Astrocyte of the spinal cord (primary cell): ENCODE data around the gene ELF4.

Source experiments
- DNase-seq: peaks from one replicate; pipeline ENCODE4 v3.0.0; 2011; ENCODE audit warnings: low read depth, low spot score
- H3K4me3 ChIP-seq: 2 replicates; pipeline ENCODE4 v1.5.1; 2011; ENCODE audit warnings: low read depth, mild to moderate bottlenecking, low read length, moderate library complexity
- in situ Hi-C: cut with HindIII; loops from 2 replicates; pipeline ENCODE4 v1.10.0; 2017; ENCODE audit warnings: low sequenced_read_pairs
- TF ChIP-seq, protein P1 (sequence below): IDR thresholded peaks from 2 replicates; pipeline ENCODE4 v1.5.1; 2012; ENCODE audit warnings: low read depth, mild to moderate bottlenecking, low read length, inconsistent platforms

Gene ELF4

DNA sequence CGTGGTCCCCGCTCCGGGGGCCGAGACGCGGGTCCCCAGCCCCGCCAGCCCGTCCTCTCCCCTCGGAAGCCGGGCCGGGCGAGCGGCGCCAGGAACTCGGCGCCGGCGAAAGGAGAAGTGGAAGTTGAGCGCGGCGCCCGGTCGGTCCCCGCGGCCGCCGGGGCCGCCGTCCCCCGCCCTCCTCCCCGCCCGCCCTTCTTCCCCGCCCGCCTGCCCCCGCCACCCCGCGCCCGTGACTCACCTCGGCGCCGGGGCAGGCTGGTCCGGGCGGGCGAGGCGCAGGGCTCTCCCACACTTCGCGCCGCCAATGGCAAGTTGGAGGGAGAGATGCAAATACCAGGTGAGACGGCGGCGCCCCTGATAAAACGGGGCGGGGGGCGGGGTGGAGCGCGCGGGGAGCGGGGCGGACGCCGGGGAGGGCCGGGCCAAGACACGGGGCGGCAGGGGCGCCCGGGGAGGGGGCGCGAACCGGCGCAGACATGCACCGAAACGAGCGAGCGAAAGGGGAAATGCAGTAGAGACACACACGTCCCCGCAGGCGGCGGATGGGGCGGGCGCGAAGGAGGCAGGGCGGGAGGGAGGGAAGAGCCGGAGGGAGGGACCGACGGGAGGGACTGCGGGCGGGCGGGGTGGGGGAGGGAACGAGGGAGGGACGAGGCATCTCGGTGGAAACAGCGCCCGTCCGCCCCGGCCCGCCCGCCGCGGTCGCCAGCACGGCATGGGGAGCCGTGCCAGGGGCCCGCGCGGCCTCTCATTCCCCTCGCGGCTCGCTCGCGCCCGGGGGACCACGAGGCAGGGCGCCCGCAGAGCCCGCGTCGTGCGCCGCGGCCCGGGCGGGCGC, at the start of gene ELF4:
TSS of gene ELF4 (minus strand) at position 119 of the 841 bp plus-strand sequence. CDS start 29,167 bp downstream, outside the sequence.
- DNase-seq, result peak; percentile 43
- in situ Hi-C loops, result no loop called here
- H3K4me3 ChIP-seq, result peak within 1 kb of the TSS; percentile 60
- TF ChIP-seq, protein P1, sequence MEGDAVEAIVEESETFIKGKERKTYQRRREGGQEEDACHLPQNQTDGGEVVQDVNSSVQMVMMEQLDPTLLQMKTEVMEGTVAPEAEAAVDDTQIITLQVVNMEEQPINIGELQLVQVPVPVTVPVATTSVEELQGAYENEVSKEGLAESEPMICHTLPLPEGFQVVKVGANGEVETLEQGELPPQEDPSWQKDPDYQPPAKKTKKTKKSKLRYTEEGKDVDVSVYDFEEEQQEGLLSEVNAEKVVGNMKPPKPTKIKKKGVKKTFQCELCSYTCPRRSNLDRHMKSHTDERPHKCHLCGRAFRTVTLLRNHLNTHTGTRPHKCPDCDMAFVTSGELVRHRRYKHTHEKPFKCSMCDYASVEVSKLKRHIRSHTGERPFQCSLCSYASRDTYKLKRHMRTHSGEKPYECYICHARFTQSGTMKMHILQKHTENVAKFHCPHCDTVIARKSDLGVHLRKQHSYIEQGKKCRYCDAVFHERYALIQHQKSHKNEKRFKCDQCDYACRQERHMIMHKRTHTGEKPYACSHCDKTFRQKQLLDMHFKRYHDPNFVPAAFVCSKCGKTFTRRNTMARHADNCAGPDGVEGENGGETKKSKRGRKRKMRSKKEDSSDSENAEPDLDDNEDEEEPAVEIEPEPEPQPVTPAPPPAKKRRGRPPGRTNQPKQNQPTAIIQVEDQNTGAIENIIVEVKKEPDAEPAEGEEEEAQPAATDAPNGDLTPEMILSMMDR, result no peak

DNA sequence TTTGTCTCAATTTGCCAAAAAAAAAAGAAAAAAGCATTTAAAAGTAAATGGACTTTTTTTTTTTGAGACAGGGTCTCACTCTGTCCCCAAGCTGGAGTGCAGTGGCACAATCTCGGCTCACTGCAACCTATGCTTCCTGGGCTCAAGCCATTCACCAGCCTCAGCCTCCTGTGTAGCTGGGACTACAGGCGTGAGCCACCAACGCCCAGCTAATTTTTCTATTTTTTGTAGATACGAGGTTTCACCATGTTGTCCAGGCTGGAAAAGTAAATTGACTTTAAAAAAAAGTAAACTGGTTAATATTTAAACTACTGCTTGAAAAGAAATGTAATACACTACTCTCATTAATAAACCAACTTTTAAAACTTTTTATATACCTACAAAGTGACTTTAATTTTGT, 49.5 kb upstream of the ELF4 start:
- in situ Hi-C loops, result no loop called here
- DNase-seq, result no peak
- TF ChIP-seq, protein P1, result no peak
- H3K4me3 ChIP-seq, result no peak overlapping the region

DNA sequence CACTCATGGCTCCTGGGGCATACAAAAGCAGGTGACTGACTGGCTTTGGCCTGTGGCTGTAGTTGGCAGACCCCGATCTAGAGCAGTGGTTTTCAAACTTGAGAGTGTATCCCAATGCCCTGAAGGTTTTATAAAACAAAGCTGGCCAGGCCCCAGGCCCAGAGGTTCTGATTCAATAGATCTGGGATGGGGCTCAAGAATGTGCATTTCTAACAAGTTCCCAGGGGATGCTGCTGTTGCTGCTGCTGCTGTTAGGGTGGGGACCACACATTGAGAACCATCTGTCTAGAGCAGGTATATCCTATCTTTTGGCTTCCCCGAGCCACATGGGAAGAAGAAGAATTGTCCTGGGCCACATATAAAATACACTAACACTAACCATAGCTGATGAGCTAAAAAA, 48.0 kb upstream of the ELF4 start:
- no peak overlapping the region for H3K4me3 ChIP-seq
- TF ChIP-seq, protein P1, result no peak
- in situ Hi-C loops, result no loop called here
- no peak for DNase-seq

DNA sequence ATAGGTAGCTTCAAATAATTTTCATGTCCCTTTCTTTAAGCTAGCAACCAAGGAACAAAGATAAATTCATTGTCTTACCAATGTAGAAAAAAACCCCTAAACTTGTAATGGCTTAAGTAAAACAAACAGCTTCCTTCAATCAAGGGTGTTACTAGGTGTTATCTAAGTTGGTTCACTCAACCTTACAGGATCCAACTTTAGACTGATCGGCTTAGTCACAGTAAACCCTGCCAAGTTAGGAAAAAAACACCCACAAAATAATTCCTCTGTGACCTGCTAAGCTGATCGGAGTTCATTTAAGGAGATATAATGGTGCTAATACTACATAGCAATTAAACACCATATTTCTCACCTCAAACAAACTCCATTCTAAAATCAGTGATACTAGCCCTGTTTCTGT, 45.3 kb upstream of the ELF4 start:
- DNase-seq, result no peak
- TF ChIP-seq, protein P1, result no peak
- no peak overlapping the region for H3K4me3 ChIP-seq
- in situ Hi-C loops, result no loop called here

DNA sequence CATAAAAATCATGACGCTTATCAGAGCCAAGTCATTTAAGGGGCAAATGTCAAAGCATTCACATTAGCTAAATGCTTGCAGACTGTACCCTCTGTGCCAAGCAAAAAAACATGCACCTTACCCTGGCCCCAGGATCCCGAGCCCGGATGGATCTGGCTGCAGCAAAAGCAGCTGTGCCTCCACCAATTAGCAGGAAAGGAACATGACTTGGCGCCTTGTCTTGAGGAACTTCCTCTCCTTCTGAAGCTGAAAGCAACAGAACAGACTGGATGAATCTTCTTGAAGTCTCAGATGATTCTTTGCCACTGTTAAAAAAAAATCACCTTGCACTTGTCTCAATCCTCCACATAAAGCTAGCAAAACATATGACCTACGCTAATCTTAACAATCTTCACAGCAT, 37.3 kb upstream of the ELF4 start:
- in situ Hi-C loops, result no loop called here
- DNase-seq, result no peak
- H3K4me3 ChIP-seq, result no peak overlapping the region
- TF ChIP-seq, protein P1, result no peak

DNA sequence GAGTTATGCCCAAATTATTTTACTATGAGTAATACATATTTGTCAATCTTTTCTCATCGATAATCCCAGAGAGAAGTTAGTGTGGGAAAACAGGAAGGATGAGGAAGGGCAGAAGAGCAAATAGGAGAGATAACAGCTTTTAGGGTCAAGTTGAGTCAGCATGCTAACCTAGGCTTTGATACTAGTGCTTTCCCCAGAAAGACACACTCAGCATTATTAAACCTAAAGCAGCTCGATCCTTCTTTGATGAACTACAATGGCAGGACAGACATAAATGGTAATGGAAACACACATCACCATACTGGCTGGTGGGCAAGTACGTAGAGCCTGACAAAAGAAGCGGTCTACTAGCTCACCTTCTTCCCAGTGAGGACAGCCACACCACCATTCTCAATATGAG, 34.8 kb upstream of the ELF4 start:
- in situ Hi-C loops, result no loop called here
- TF ChIP-seq, protein P1, result no peak
- DNase-seq, result no peak
- H3K4me3 ChIP-seq, result no peak overlapping the region
